ENCODE data around the gene STRA6.

GRCh38 chr15:74217907-74218885 lies 15.6 kb upstream of the STRA6 start:
- no peak for TF ChIP-seq YY1 (IDR thresholded peaks at IDR 0.05; ENCODE audit: insufficient read depth, insufficient read length)
- no peak for TF ChIP-seq SUZ12 (IDR thresholded peaks at IDR 0.05; ENCODE audit: extremely low read depth, insufficient read depth, insufficient read length)
- no peak for TF ChIP-seq ZNF274 (IDR thresholded peaks at IDR 0.05; ENCODE audit: low read depth, low read length)

All from NT2/D1 (cell line).